GM21576 (cell line): ENCODE measurements around the gene REM2.

Experiments
- ATAC-seq: cut with Tn5 transposase; IDR thresholded peaks from one replicate; pipeline ENCODE4 v1.9.1; 2021; ENCODE audit warnings: mild to moderate bottlenecking, moderate library complexity; ENCODE audit not compliant: unreplicated experiment

REM2 gene

GRCh38 chr14:22883173-22883976, at the start of gene REM2:
Gene REM2, plus strand, starts transcription at chr14:22883222. Its CDS starts 66 bp downstream, at chr14:22883288.
- no peak for ATAC-seq

DNA sequence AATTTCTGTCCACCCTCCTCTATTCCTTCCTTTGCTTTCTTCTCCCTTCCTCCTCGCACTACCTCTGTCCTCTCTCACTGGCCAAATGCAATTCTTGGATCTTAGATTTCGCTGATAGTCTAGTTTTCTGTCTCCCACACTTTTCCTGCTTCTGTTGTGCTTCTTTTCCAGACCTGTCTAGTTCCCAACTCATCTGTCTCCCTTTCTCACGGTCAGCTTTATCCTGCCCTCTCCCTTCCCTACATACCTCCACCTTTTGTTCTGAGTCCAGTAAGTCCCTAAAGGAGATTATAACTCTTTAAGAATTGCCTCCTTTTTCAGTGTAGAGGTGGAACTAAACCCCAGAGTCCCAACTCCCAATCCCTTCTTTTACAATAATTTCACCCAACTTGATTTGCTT, 47.5 kb upstream of the REM2 start:
- no peak for ATAC-seq

DNA sequence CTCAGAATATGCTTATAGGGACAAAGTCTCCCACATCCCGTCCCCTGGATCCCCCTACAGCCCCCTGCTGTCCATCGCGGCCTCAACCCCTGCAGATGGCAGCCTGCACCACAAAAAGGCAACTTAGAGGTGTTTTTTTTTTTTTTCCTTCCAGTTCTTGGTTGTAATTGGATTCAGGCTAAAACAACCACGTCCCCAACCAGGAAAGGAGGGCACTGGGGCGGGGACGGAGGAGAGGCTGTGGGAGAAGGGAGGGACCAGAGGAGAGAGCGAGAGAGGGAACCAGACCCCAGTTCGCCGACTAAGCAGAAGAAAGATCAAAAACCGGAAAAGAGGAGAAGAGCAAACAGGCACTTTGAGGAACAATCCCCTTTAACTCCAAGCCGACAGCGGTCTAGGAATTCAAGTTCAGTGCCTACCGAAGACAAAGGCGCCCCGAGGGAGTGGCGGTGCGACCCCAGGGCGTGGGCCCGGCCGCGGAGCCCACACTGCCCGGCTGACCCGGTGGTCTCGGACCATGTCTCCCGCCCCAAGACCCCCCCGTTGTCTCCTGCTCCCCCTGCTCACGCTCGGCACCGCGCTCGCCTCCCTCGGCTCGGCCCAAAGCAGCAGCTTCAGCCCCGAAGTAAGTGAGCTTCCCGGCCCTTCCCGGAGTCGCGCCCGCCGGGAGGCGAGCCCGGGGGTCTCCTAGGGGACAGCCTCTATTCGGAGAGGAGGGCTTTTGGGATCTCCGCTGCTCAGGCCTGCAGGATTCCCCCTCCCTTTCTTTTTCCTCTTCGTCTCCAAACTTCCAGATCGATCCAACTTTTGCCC, 46.5 kb upstream of the REM2 start, which contains the start of gene MMP14:
TSS of gene MMP14 (plus strand) at position 285 of the 813 bp plus-strand sequence. CDS start at position 518, 233 bp downstream.
- no peak for ATAC-seq

DNA sequence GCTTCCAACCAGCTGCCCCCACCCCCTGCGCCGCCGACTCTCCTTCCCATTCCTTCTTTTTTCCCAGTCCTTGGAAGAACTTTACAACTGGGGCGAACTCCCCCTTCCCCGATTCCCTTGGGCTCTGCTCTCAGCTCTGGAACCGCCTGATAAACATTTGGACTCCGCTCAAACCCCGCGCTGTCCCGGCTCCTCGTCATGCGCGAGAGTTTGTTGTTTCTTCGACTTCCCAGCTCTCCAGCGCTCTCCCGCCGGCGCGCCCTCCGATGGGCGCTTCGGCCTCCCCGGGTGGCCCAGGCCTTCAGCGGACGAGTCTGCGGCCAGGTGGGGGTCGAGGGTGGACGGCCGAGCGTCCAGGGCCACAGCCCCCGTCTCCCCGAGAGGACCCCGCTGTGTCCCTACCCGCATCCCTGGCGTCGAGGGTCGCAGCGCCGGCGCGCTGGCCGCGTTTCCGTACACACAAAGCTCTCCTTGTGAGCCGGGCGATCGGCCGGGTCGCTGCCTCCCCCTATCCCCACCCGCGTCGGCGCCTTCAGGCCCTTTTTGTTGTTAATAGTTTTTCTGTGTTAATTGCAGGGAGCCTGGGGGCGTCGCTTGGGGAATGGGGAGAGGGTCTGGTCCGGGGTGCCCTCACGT, 45.8 kb upstream of the REM2 start:
- no peak for ATAC-seq

DNA sequence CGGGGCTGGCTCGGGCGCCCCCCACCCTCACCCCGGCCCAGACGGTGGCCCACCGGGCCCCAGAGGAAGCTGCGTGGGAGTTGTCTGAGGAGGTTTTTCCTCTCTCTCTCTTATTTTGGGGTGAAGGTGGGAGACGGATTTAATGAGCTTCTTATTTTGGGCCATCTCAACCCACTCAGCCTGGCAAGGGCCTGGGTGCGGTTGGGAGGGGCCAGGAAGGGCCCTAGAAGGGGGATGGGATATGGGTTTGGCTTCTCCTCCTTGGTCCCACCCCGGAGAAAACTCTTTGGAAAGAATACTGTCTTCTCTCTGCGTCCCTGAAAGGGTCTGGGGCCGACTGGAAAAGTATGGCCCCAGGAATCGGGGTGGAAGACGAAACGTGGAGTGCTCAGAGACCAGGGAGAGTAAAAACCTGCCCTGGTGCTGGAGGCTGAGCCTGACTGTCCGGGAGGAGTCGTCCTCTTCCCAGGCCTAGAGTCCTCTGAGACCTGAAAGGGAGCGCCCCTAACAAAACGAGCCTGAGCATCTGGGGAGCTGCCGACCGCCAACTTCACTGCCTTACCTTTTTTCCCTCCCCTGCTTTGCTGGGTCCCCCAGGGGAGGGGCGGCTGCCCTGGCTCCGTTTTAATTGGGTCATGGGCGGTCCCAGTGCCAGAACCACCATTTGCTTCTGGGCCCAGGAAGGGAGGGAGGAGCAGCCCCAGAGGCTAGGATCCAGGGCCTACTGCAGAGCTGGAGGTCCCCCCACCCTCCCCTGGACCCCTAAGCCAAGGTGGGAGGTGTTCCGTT, 45.1 kb upstream of the REM2 start:
- no peak for ATAC-seq

DNA sequence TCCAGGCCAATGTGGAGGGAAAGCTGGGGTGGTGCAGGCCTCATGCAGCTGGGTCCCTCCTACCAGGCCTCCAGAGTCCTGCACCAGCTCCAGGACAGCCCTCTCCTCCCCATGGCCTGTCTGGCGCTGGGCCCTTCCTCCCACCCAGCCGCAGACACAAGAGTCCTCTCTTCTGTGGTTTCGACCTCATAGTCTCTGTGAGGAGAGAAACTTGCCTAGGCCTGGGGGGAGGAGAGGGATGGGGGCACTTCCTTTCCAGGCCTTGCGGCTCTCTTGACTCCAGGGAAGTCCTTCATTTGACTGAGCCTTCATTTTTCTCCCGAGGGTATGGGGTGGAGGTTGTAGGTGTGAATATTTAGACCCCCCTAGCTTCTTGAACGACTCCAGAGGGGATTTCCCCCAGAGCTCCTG, 44.4 kb upstream of the REM2 start:
- no peak for ATAC-seq

- ATAC-seq, result no peak
These were observed 43.8 kb upstream of the REM2 start for GRCh38 chr14:22839159-22839779.

- no peak for ATAC-seq
These were observed 41.7 kb upstream of the REM2 start for GRCh38 chr14:22841311-22841710.

DNA sequence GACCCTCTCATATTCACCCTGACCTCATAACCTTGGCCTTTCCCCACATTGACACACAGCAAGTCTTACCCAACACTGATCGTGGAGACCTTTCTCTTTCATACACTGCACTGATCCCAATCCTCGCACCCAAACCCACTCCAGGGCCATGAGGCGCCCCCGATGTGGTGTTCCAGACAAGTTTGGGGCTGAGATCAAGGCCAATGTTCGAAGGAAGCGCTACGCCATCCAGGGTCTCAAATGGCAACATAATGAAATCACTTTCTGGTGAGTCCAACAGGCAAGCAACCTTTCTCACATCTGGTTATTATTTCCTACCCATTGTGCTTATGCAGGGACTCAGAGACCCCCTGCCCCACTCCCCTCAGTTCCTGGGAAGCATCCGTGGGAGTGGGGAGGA, 41.3 kb upstream of the REM2 start:
- ATAC-seq, result no peak

DNA sequence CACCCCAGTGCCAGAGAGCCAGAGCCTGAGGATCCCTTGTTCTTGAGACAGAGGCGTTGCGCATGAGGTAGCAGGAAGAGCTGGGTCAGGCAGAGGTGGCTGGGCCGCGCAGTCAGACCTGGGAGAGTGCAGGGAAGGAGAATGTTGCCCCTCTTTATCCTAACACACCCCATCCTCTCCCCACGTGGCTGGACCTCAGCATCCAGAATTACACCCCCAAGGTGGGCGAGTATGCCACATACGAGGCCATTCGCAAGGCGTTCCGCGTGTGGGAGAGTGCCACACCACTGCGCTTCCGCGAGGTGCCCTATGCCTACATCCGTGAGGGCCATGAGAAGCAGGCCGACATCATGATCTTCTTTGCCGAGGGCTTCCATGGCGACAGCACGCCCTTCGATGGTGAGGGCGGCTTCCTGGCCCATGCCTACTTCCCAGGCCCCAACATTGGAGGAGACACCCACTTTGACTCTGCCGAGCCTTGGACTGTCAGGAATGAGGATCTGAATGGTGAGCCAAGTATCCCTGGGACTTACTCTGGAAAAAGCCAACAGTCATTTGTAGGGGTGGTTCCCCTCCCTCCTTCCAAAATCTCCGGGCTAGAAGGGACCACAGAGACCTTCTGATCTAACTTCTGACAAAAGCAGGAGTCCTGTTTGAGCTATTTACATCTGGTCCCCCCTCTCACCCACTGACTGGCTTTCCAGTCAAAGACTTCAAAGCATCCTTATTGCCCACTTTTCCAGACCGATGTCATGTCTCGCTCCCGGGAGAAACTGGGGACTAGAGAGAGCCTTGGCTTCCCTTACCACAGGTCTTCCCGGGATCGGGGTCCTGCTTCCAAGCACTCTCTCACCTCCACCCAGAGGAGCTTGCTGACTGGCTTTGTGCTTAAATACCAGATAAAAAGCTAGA, 40.6 kb upstream of the REM2 start:
- ATAC-seq, result no peak

GRCh38 chr14:22843123-22843925, 39.7 kb upstream of the REM2 start:
- ATAC-seq, result no peak

- no peak for ATAC-seq
These were observed 38.6 kb upstream of the REM2 start for GRCh38 chr14:22844221-22845102.

- no peak for ATAC-seq
These were observed 38.0 kb upstream of the REM2 start for GRCh38 chr14:22845103-22845394.

GRCh38 chr14:22845821-22846625, 37.0 kb upstream of the REM2 start:
- ATAC-seq, result no peak

GRCh38 chr14:22846811-22847307, 36.2 kb upstream of the REM2 start:
- ATAC-seq, result no peak

- no peak for ATAC-seq
These were observed 35.2 kb upstream of the REM2 start for GRCh38 chr14:22847661-22848341.
